SK-N-MC (cell line): ENCODE measurements around the gene SARM1.

ENCODE experiments used
- EZH2 ChIP-seq: fragments of 200-600 bp; sonication (generic); IDR thresholded peaks from one replicate; pipeline ENCODE4 v1.6.1; 2017; ENCODE audit warnings: antibody characterized with exemption
- FOXP2 ChIP-seq: optimal IDR thresholded peaks from 2 replicates; pipeline ENCODE3; 2011; ENCODE audit warnings: mild to moderate bottlenecking, moderate library complexity; ENCODE audit not compliant: insufficient read depth; ENCODE audit errors: extremely low read length, control extremely low read depth
- POLR2AphosphoS5 ChIP-seq: IDR thresholded peaks from 2 replicates; pipeline ENCODE4 v1.6.1; 2012; ENCODE audit warnings: mild to moderate bottlenecking, low read depth, low read length, borderline replicate concordance

- no peak for TF ChIP-seq POLR2AphosphoS5
- no peak for TF ChIP-seq EZH2
- TF ChIP-seq FOXP2 = no peak
Observed at GRCh38 chr17:28372945-28373274, 1.4 kb downstream of the SARM1 start.
